ENCODE results near the gene SEC14L3.

GRCh38 chr22:30432520-30432919 is 39.3 kb downstream of the SEC14L3 start:
- no peak for TF ChIP-seq SNAI2 (CRISPR knock-in tag; IDR thresholded peaks at IDR 0.05)
- TF ChIP-seq PATZ1 (CRISPR knock-in tag; IDR thresholded peaks at IDR 0.05; ENCODE audit: borderline replicate concordance): no peak
- no peak for TF ChIP-seq POU6F1 (CRISPR knock-in tag; IDR thresholded peaks at IDR 0.05; ENCODE audit: borderline replicate concordance, low read depth)
- no peak for TF ChIP-seq RARB (CRISPR knock-in tag; IDR thresholded peaks at IDR 0.05)

Measured in SK-N-SH treated with all-trans-retinoic acid at 6 μM for 48 hours (cell line).